Parathyroid adenoma (tissue), 2 donors: ENCODE results near the gene ZFR2.

Experiments
- H2AFZ ChIP-seq: fragments of 300-600 bp; sonication (generic); one replicate; pipeline ENCODE4 v1.7.0; 2017; ENCODE audit warnings: antibody characterized with exemption, mild to moderate bottlenecking
- H3K27ac ChIP-seq: fragments of 300-600 bp; sonication (generic); one replicate; pipeline ENCODE4 v1.7.0; 2017
- H3K27me3 ChIP-seq: fragments of 300-600 bp; sonication (generic); one replicate; pipeline ENCODE4 v1.7.0; 2017; ENCODE audit warnings: low read length; ENCODE audit not compliant: control insufficient read depth, insufficient read depth
- H3K36me3 ChIP-seq: fragments of 300-600 bp; sonication (generic); one replicate; pipeline ENCODE4 v1.7.0; 2017; ENCODE audit warnings: low read length; ENCODE audit not compliant: control insufficient read depth, insufficient read depth
- H3K4me1 ChIP-seq: fragments of 300-600 bp; sonication (generic); one replicate; pipeline ENCODE4 v1.7.0; 2017; ENCODE audit warnings: control low read depth
- H3K4me2 ChIP-seq: fragments of 300-600 bp; sonication (generic); one replicate; pipeline ENCODE4 v1.7.0; 2017; ENCODE audit warnings: low read length
- H3K4me3 ChIP-seq: fragments of 300-600 bp; sonication (generic); one replicate; pipeline ENCODE4 v1.7.0; 2017; ENCODE audit warnings: low read depth, low read length
- H3K79me2 ChIP-seq: fragments of 300-600 bp; sonication (generic); one replicate; pipeline ENCODE4 v1.7.0; 2017; ENCODE audit warnings: control low read depth
- H3K9ac ChIP-seq: fragments of 300-600 bp; sonication (generic); one replicate; pipeline ENCODE4 v1.7.0; 2017; ENCODE audit warnings: mild to moderate bottlenecking
- H3K9me3 ChIP-seq: fragments of 300-600 bp; sonication (generic); one replicate; pipeline ENCODE4 v1.7.0; 2017; ENCODE audit warnings: low read length; ENCODE audit not compliant: control insufficient read depth
- CTCF ChIP-seq: fragments of 300-600 bp; sonication (generic); IDR thresholded peaks from one replicate; pipeline ENCODE4 v1.7.0; 2017; ENCODE audit warnings: antibody characterized with exemption, mild to moderate bottlenecking
- donor health status: primary hyperparathyroidism.

ZFR2 gene

GRCh38 chr19:3803114-3803888 lies 65.5 kb downstream of the ZFR2 start:
- Histone ChIP-seq H3K4me2 (no peak overlapping the region), H3K27me3 (no peaks in the 10 kb centered on the region), H3K9ac (no peak overlapping the region), H3K4me3 (no peak overlapping the region), H3K9me3 (no peaks in the 10 kb centered on the region), H2AFZ (no peak overlapping the region), H3K4me1 (no peaks in the 10 kb centered on the region), H3K79me2 (no peaks in the 10 kb centered on the region), H3K27ac (no peak overlapping the region), H3K36me3 (no peaks in the 10 kb centered on the region)
- TF ChIP-seq CTCF = no peak

GRCh38 chr19:3801412-3802096 lies 67.3 kb downstream of the ZFR2 start:
- H3K4me3 ChIP-seq = peak overlapping the region; percentile 11
- no peak overlapping the region for H3K9ac ChIP-seq
- H3K9me3 ChIP-seq = no peaks in the 10 kb centered on the region
- peak overlapping the region; percentile 51 for H3K4me2 ChIP-seq
- H2AFZ ChIP-seq = peak overlapping the region; percentile 80
- no peaks in the 10 kb centered on the region for H3K4me1 ChIP-seq
- H3K79me2 ChIP-seq = no peaks in the 10 kb centered on the region
- no peaks in the 10 kb centered on the region for H3K36me3 ChIP-seq
- H3K27me3 ChIP-seq = no peaks in the 10 kb centered on the region
- TF ChIP-seq CTCF = no peak
- no peak overlapping the region for H3K27ac ChIP-seq

GRCh38 chr19:3800996-3801395 lies 67.8 kb downstream of the ZFR2 start:
- H3K27me3 ChIP-seq = no peaks in the 10 kb centered on the region
- peak overlapping the region; percentile 51 for H3K4me2 ChIP-seq
- H2AFZ ChIP-seq = peak overlapping the region; percentile 80
- H3K4me1 ChIP-seq = no peaks in the 10 kb centered on the region
- H3K79me2 ChIP-seq = no peaks in the 10 kb centered on the region
- H3K36me3 ChIP-seq = no peaks in the 10 kb centered on the region
- no peak overlapping the region for H3K27ac ChIP-seq
- H3K9me3 ChIP-seq = no peaks in the 10 kb centered on the region
- H3K9ac ChIP-seq = no peak overlapping the region
- peak overlapping the region; percentile 11 for H3K4me3 ChIP-seq
- no peak for TF ChIP-seq CTCF

GRCh38 chr19:3798137-3798536 lies 70.7 kb downstream of the ZFR2 start:
- H3K27ac ChIP-seq = no peak overlapping the region
- H3K36me3 ChIP-seq = no peaks in the 10 kb centered on the region
- H3K4me1 ChIP-seq = no peaks in the 10 kb centered on the region
- no peak overlapping the region for H3K9ac ChIP-seq
- H3K4me3 ChIP-seq = no peak overlapping the region
- no peak for TF ChIP-seq CTCF
- no peak overlapping the region for H2AFZ ChIP-seq
- no peaks in the 10 kb centered on the region for H3K79me2 ChIP-seq
- H3K9me3 ChIP-seq = no peaks in the 10 kb centered on the region
- no peaks in the 10 kb centered on the region for H3K27me3 ChIP-seq
- no peak overlapping the region for H3K4me2 ChIP-seq
